Raji (cell line): ENCODE data around the gene ZFY.

ENCODE experiments used
- POLR2A ChIP-seq: IDR thresholded peaks from 2 replicates; pipeline ENCODE4 v1.6.1; 2011; ENCODE audit warnings: low read depth, low read length, control low read depth; ENCODE audit not compliant: insufficient read depth

Gene ZFY

DNA sequence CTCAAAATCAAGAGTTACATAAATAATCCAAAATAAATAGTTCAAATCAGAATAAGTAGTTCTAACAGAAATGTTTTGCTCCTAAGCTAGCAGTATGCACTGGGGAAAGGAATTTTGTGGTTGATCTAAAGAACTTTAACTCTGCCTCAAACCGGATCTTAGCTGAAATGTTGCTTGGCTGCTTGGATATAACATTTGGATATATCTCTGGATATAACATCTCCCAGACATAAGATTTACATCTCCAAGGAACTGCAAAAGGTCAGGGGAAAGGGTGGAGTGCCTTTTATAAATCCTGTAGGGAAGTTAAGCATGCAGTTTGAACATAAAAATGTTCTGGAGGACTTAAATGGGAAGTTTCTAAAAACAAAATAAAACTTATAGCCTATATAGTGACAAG, 83.4 kb downstream of the ZFY start:
- TF ChIP-seq POLR2A, result no peak

DNA sequence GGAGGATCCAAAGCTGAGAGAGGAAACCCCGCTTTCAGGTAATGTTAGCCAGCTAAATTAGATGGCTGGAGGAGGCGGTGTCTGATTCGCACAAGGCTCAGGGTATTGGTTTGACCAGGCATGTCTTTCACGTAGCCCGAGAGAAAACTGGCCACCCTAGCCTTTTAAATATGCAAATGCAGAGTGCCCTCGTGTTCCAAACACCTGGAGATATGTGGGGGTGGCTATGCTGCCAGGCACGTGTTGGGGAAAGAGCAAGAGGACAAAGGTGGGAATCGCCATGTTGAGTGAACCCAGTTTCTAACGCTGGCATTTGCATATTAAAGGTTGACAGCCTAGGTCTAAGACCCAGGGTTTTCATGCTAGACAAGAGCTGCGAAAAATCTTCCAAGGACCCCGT, 84.4 kb downstream of the ZFY start:
- no peak for TF ChIP-seq POLR2A

DNA sequence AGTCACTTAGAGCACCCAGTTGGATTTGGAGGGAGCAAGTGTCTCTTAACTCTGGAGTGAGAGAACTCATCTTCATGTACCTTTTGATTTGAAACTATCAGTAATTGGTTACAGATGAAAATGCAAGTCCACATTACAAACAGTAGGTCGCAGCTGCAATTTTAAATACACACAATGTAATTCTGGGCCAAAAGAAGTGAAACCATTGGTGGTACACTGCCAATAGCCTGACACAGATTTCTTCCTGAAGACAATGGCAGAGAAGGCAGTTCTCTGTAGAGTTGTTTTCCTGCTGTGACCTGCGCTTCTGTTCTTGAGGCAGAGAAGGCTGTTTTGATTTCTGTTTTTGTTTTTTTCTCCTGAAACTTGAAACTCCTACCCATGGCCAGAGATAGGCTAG, 86.0 kb downstream of the ZFY start:
- no peak for TF ChIP-seq POLR2A

DNA sequence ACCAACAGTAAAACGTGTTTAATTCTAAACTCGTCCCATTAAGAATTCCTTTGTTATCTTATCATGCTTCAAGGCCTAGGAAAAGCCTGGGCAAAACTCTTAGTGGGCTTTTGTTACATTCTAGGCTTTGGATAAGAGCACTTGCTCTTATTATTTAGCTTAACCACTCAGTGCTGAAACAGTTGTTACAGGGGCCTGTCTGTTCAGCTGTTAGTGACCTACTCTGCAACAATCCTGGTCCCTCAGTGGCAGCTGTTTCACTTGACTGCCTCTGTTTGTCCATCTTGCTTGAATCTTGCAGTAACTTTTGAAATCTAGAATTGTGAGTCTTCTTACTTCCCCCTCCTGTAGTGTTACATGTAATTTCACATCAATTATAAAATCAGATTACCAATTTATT, 88.4 kb downstream of the ZFY start:
- TF ChIP-seq POLR2A, result no peak

DNA sequence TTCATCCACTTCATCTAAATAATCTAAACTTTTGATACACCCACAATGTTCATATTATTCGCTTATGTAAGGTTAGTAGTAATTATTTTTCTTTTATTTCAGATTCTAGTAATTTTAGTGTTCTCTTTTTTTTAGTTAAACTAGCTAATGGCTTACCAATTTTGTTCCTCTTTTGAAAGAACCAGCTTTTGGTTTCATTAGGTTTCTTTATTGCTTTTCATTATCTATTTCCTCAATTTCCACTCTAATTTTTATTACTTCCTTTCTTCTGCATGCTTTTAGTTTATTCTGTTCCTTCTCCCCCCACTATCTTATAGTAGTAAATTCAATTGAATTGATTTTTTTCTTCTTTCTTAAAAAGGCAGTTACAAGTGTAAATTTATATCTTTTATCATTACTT, 90.2 kb downstream of the ZFY start:
- TF ChIP-seq POLR2A, result no peak
